Right renal cortex interstitium (tissue), 3 donors: ENCODE results near the gene NCLN. TPM values are rescaled to one million over a fixed set of nuclear protein-coding genes. Genes with fewer than 3 reads are reported as not detected.
A peak's percentile ranks its signal among the peaks of the same experiment; 100 is the strongest.

Experiments used
- DNase-seq, 3 donors: peaks; one replicate each; pipeline ENCODE4 v3.0.0-alpha.2; 2013; ENCODE audit warnings: low read depth in 3 of 3, low spot score in 2 of 3
- polyA plus RNA-seq, 3 donors: library from polyadenylated mRNA; unstranded; fragments of 120-200 nt; gene quantifications; one replicate each; pipeline ENCODE4 v1.2.1, GENCODE V29; 2013; ENCODE audit not compliant: insufficient read length in 3 of 3

NCLN gene, protein sequence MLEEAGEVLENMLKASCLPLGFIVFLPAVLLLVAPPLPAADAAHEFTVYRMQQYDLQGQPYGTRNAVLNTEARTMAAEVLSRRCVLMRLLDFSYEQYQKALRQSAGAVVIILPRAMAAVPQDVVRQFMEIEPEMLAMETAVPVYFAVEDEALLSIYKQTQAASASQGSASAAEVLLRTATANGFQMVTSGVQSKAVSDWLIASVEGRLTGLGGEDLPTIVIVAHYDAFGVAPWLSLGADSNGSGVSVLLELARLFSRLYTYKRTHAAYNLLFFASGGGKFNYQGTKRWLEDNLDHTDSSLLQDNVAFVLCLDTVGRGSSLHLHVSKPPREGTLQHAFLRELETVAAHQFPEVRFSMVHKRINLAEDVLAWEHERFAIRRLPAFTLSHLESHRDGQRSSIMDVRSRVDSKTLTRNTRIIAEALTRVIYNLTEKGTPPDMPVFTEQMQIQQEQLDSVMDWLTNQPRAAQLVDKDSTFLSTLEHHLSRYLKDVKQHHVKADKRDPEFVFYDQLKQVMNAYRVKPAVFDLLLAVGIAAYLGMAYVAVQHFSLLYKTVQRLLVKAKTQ
- 10 to 100 TPM; 28.4 to 33.5 (median 33.0) TPM for polyA plus RNA-seq

DNA sequence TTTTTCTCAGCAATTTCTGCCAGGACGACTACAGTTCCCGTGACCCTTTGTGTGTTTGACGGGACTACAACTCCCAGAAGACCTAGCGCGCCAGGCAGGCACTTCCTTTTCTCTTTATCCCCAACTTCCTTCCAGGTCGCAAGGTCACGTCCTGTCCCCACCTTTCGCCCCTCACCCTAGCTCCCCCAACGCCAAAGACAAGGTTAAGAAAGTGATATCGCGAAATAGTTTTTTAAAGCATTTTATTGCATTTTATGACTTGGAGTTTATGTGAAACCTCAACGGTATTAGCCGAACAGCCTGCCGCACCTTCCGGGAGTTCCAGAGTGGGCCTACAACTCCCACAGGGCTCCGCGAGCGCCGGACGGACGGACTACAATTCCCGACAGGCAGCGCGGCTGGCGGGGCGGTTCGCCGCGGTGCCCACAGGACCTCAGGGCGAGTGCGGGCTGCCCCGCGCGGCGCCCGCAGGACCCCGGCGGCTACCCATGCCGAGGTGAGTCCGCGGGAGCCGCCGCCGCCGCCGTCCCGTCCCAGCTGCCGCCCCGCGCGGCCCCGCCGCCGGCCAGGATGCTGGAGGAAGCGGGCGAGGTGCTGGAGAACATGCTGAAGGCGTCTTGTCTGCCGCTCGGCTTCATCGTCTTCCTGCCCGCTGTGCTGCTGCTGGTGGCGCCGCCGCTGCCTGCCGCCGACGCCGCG lies at the start of gene NCLN:
TSS of gene NCLN (plus strand) at position 470 of the 699 bp plus-strand sequence. CDS start at position 571, 101 bp downstream.
- DNase-seq = peak; percentile 97 to 98 (median 98)

DNA sequence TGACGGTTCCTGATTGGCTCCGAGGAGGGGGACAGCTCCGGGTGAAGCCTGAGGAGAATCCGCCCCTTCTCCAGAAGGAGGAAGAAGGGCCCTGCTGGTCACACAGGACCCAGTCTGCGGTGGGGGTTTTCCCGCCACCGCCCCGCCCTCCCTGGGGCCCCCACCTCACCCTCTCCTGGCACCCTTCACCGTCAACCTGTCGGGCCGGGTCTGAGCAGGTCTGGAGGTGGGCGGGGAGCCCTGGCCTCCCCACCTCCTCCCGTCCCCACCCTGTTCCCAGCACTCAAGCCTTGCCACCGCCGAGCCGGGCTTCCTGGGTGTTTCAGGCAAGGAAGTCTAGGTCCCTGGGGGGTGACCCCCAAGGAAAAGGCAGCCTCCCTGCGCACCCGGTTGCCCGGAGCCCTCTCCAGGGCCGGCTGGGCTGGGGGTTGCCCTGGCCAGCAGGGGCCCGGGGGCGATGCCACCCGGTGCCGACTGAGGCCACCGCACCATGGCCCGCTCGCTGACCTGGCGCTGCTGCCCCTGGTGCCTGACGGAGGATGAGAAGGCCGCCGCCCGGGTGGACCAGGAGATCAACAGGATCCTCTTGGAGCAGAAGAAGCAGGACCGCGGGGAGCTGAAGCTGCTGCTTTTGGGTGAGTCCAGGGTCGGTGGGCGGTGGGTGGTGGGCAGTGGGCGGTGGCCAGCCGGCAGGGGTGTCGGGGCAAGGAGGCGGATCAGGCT lies 49.6 kb upstream of the NCLN start, which contains the start of gene GNA15:
TSS of gene GNA15 (plus strand) at position 73 of the 723 bp plus-strand sequence. CDS start at position 491, 418 bp downstream.
- no peak for DNase-seq

DNA sequence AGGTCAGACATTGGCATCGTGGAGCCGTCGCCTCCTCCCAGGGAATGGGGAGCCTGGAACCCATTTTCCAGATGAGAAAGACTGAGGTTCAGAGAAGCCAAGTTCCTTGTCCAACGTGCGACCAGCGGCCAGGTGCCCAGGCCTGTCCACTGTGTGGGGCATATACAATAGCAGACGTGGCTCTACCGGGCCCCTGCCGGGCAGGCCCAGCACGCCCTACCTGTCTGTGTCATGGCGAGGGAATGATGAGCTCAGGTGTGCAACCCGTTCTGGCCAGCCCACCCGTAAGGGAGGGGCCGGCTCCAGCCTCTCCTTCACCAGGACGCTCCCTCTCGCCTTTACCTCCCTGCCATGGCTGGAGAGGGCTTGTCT lies 49.1 kb upstream of the NCLN start:
- DNase-seq = no peak

DNA sequence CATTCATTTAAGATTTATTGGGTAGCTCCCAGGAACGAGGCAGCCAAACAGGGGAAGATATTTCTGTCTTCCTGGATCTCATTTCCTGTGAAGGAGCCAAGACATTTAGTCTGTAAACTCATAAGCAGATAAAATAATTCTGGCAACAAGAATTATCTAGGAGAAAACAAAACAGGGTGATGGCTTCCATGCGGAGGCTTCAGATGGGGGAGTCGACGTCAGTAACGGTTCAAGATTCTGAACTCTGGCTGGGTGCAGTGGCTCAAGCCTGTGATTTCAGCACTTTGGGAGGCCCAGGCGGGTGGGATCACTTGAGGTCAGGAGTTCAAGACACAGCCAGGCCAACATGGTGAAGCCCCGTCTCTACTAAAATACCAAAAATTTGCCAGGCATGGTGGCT lies 48.6 kb upstream of the NCLN start:
- peak in 1 of 3 donors; percentile 27 for DNase-seq

DNA sequence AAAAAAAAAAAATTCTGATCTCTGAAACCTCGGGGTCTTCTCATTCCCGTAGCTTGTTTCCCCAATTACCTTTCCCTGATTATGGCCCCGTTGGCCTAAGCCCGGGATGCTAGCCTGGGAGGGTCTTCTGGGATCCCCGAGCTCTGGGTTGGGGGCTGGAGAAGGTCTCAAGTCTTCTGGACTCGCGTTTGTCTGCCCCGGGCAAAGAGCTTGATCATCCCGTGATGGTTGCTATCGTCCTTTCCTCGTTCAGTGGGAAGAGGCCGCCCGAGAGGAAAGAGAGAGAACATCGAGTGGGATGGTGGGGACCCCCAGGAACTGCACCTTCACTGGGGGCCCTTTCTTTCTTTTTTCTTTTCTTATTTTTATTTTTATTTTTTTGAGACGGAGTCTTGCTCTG lies 47.5 kb upstream of the NCLN start:
- DNase-seq = no peak

DNA sequence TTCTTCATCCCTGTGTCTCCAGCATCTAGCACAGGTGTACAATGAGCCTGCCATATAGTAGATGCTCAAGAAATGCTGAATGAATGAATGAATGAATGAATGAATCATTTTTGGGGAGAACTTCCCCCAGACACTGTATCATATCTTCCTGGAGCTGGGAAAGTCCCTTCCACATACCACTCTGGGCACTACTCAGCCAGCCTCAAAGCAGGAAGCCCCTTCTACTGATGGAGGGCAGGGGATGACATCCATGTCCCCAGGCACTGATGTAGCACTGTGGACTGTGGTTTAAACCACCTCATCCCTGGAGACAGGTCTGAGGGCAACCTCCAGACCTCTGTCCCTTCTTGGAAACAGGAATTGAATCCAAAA lies 45.1 kb upstream of the NCLN start:
- no peak for DNase-seq

DNA sequence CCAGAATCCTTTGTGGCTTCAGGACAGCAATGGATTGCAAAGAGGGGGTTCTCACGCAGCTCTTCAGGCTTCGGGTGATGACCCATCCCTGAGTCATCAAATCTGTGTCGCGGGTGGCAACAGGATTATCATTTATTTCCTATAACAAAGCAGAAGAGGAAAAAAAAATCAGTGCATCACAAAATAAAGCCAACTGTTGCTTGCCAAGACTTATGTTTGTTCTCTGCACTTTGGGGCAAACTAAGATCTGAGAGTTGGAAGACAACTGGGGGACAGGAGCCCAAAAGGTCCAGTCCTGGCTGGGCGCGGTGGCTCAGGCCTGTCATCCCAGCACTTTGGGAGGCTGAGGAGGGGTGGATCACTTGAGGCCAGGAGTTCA lies 43.4 kb upstream of the NCLN start:
- DNase-seq = no peak

DNA sequence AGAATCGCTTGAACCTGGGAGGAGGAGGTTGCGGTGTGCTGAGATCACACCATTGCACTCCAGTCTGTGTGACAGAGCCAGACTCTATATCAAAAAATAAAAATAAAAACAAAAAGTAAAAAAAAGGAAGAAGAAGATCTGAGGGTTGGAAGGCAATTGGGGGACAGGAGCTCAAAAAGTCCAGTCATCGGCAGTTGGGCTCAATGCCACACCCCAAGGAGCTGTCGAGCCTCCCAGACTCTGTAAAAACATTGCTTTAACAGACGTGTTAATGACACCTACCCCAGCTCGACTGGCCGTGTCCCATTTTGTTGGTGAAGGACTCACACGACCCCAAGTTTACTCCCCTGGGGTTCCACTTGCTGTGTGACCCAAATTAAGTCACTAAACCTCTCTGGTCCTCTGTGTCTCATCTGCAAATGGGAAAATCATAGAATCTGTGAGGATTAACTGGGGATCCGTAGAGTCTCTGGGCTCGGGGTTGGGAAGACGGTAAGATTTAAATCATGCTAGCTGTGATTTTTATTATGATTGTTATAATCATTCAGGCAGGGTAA lies 42.9 kb upstream of the NCLN start:
- no peak for DNase-seq

DNA sequence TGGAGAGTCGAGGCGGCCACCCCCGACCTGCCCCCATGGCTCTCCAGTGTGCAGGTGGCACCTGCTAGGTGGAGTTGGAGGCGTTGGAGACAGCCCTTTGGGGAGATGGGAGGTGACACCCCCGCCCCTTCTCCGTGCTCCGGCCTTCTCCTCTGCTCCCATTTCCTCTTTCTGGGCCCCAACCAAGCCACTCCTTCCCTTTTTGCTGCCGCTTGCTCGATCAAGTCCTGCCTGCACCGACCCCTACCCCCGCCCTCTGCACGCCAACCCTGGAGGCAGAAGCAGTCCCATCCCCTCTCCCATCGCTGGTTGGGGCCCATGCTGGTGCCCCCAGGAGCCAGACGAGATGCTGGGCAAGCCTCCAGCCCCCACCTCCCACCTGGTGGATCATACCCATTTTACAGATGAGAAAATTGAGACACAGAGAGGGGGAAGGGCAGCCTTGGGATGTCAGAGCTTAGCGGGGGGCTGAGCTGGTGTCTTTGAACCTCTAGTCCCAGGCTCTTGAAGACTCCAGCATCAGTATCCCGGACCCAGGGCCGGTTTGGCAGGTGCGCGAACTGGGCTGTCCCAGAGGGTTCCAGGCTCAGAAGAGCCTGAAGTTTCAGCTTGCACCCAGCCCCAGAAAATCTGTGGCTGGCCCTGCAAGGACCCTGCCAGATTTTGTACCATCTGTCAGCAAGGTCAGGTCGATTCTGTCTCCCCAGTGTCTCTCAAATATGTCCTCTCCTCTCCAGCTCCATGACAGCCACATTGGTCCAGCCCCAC lies 39.6 kb upstream of the NCLN start:
- DNase-seq = no peak

DNA sequence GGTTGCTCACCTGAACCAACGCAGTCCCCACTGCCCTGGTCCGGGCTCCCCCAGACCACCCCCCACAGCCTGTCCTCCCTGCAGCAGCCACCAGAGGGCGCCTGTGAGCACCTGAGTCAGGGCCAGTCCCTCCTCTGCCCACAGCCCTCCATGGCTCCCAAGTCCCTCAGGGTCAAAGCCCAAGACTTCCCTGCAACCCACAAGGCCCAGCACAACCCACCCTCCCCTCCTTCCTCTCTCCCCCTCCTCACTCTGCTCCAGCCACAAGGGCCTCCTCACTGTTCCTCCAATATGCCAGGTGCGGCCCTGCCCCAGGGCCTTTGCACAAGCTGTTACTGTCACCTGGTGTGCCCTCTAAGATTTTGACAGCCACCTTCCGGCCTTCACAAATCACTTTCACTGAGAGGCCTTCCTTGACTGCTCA lies 39.0 kb upstream of the NCLN start:
- DNase-seq = no peak

DNA sequence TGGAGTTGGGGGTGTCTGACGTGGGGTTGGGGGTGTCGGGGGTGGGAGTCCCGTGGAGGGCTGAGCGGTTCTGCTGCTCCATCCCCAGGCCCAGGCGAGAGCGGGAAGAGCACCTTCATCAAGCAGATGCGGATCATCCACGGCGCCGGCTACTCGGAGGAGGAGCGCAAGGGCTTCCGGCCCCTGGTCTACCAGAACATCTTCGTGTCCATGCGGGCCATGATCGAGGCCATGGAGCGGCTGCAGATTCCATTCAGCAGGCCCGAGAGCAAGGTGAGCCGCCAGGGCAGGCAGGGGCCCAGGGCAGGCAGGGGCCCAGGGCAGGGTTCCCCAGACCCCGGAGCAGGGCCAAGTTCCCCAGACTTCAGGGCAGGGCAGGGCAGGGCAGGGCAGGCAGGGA lies 37.2 kb upstream of the NCLN start:
- no peak for DNase-seq

DNA sequence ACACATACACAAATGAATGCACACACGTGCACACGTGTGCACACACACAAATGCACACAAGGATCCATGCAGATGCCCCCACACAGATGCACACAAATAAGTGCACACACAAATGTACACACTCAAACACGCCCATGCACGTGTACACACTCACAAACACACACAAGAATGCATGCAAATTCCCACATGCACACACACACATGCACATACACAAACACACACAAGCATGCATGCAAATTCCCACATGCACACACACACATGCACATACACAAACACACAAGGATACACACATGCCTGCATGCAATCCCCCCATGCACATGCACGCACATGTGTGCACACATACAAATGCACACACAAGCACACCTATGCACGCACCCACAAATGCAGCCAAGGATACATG lies 36.6 kb upstream of the NCLN start:
- DNase-seq = no peak

DNA sequence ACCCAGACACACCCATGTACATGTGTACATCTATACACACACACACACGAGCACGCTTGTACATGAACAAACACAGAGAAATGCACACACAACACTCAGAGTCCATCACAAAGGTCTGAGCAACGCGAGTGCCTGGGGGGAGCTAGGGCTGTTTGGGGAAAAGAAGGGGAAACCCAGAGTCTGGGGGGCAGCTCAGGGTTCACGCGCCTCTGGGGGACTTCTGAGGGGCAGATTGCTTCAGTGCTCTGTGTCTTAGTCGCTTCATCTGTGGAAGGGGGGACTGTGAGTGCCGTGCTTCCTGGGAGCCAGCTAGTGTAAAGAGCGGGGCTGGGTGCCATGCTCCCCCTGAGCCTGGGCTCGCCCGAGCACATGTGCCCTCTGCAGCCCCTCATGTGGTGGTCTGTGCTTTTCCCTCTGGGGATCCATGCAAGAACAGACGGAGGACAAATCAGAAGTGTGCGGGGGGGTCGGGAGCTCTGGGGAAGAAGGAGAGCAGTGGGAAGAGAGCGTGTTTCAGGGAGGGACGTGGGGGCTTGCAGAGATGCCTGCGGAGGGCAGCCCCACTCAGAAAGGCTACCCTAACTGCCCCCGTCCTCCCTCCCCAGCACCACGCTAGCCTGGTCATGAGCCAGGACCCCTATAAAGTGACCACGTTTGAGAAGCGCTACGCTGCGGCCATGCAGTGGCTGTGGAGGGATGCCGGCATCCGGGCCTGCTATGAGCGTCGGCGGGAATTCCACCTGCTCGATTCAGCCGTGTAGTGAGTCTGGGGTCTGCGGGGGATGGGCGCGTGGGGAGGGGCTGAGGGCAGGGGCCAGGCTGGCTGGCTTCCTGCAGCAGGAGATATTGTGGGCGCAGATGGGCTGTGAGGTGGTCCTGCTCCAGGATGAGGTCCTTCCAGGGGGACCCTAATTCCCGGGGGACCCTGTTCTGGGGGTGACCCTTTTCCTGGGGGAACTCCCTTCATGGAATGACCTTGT lies 35.9 kb upstream of the NCLN start:
- DNase-seq = no peak

DNA sequence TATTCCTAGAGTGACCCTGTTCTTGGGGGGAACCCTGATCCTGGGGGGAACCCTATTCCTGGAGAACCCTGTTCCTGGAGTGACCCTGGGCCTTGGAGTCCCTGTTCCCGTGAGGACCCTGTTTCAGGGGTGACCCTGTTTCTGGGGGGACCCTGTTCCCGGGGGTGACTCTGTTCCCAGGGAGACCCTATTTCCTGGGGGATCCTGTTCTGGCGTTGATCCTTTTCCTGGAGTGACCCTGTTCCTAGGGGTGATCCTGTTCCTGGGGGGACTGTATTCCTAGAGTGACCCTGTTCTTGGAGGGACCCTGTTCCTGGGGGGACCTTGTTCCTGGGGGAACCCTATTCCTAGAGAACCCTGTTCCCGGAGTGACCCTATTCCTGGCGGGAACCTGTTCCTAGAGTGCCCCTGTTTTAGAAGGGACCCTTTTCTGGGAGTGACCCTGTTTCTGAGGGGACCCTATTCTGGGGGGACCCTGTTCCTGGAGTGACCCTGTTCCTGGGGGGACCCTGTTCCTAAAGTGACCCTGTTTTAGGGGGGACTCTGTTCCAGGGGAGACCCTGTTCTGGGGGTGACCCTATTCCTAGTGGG lies 34.9 kb upstream of the NCLN start:
- no peak for DNase-seq

DNA sequence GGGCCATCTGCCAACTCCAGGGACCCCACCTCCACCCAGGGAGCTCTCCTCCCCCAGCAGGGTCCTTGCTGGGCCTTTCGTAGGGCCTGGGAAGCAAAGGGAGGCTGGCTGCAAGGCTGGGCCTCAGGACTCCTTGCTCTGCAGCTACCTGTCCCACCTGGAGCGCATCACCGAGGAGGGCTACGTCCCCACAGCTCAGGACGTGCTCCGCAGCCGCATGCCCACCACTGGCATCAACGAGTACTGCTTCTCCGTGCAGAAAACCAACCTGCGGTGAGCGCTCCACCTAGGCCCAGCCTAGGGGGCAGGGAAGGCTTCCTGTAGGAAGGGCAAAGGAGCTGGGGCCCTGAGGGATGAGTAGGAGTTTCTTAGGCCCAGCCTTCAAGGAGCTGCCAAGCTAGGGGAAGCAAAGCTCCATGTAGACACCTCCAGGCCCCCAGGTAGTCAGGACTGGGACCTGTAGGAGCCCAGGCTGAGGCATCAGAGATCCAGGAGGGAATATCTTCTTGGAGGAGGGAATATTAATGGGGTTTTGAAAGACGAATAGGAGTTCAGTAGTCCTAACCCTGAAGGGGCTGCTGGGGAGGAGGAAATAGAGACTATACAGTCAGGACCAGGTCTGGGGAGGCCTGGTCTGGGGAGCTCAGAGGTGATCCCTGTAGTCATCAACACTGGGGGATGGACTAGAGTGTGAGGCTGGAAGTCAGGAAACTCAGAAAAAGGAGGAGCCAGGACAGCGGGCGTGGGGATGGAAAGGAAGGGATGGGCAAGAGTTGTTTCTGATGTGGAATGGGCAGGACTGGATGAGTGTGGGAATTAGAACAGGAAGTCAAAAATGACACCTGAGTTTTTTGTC lies 33.9 kb upstream of the NCLN start:
- DNase-seq = no peak

DNA sequence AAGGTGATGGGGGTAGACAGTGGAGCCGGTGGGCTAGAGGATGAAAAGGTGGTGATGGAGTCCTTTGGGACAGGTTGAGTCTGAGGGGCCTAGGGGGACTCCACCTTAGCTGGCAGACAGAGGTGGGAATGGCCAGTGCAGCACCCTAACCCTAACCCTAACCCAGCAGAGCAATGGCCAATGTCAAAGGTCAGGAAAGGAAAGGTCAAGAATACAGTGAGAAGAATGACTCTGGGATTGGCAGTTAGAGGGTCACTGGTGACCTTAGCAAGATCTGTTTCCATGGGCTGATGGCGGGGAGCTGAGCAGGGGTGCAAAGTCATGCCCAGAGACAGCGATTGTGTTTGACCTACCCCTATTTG lies 33.3 kb upstream of the NCLN start:
- no peak for DNase-seq
